Measurements from ENCODE around the gene HNRNPUL2.
A peak's percentile ranks its signal among the peaks of the same experiment; 100 is the strongest.

HNRNPUL2 gene

DNA sequence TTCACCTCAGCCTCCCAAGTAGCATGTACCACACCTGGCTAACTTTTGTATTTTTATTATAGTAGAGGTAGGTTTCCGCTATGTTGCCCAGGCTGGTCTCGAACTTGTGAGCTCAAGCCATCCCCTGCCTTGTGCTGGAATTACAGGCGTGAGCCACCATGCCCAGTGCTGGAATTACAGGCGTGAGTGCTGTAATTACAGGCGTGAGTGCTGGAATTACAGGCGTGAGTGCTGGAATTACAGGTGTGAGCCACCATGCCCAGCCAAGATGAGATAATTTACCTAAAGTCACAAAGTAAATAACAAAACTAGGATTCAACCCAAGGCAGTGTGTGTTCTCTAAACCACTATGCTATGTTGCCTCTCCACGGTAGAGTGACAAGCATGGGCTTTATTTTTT lies 44.7 kb downstream of the HNRNPUL2 start:
- H3K27ac ChIP-seq (ENCODE audit: low read depth, low read length, poor library complexity, severe bottlenecking) = no peak overlapping the region
- H3K27me3 ChIP-seq (ENCODE audit: insufficient read depth, low read length) = no peaks in the 10 kb centered on the region
- H3K9ac ChIP-seq (ENCODE audit: low read length) = no peak overlapping the region

DNA sequence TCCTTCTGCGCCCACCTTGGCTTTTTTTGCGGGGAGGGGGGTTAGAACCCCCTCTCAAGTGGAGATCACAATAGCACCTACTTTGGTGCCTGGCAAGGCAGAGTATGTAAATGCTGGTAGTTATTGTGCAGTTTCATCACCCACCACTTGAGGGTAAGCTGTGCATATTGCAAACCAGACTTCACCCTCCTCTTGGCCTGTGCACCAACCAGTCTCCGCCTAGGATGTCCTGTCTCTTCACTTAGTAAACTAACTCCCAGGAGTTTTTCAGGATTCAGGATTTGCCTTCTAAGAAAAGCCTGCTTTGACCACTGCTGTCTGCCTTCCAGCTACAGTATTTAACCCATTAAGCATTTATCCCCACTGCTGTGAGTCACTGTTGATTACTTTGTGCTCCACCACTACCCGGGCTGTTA lies 46.4 kb downstream of the HNRNPUL2 start:
- H3K27me3 ChIP-seq (ENCODE audit: insufficient read depth, low read length) = no peaks in the 10 kb centered on the region
- H4K20me1 ChIP-seq (ENCODE audit: insufficient read depth, low read length) = no peaks in the 10 kb centered on the region
- H3K9ac ChIP-seq (ENCODE audit: low read length) = peak overlapping the region; percentile 27; the same call in 1 of the 2 replicates
- H3K36me3 ChIP-seq (ENCODE audit: insufficient read depth, low read length) = peaks cover 19% of the 10 kb centered on the region; the same call in 1 of the 2 replicates
- peak overlapping the region; percentile 42 for H3K4me2 ChIP-seq (ENCODE audit: low read length)
- H3K4me3 ChIP-seq (ENCODE audit: low read depth, low read length, poor library complexity, severe bottlenecking) = no peak overlapping the region
- H3K79me2 ChIP-seq (ENCODE audit: insufficient read depth, low read length) = no peaks in the 10 kb centered on the region; the same call in 1 of the 2 replicates
- no peak for TF ChIP-seq EZH2 (IDR thresholded peaks at IDR 0.05; ENCODE audit: borderline replicate concordance, low read length)
- TF ChIP-seq, protein P1, sequence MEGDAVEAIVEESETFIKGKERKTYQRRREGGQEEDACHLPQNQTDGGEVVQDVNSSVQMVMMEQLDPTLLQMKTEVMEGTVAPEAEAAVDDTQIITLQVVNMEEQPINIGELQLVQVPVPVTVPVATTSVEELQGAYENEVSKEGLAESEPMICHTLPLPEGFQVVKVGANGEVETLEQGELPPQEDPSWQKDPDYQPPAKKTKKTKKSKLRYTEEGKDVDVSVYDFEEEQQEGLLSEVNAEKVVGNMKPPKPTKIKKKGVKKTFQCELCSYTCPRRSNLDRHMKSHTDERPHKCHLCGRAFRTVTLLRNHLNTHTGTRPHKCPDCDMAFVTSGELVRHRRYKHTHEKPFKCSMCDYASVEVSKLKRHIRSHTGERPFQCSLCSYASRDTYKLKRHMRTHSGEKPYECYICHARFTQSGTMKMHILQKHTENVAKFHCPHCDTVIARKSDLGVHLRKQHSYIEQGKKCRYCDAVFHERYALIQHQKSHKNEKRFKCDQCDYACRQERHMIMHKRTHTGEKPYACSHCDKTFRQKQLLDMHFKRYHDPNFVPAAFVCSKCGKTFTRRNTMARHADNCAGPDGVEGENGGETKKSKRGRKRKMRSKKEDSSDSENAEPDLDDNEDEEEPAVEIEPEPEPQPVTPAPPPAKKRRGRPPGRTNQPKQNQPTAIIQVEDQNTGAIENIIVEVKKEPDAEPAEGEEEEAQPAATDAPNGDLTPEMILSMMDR (IDR thresholded peaks at IDR 0.05; ENCODE audit: low read length) = peak; percentile 58
- H3K4me1 ChIP-seq (ENCODE audit: insufficient read depth, low read length, severe bottlenecking) = peaks cover 36% of the 10 kb centered on the region
- H3F3A ChIP-seq (ENCODE audit: insufficient read depth, low read length) = no peaks in the 10 kb centered on the region
- H3K27ac ChIP-seq (ENCODE audit: low read depth, low read length, poor library complexity, severe bottlenecking) = peak overlapping the region; percentile 77
- no peaks in the 10 kb centered on the region for H3K9me3 ChIP-seq (ENCODE audit: low read length)
- H2AFZ ChIP-seq (ENCODE audit: low read length) = peak overlapping the region; percentile 67; the same call in 1 of the 2 replicates
- no peaks in the 10 kb centered on the region for H3K9me2 ChIP-seq (ENCODE audit: low read depth, low read length)

More for the DNA sequence above, 44.7 kb downstream of the HNRNPUL2 start:
- no peaks in the 10 kb centered on the region; the same call in 1 of the 2 replicates for H3K79me2 ChIP-seq (ENCODE audit: insufficient read depth, low read length)
- peaks cover 30% of the 10 kb centered on the region for H3K4me1 ChIP-seq (ENCODE audit: insufficient read depth, low read length, severe bottlenecking)
- no peaks in the 10 kb centered on the region for H3K9me2 ChIP-seq (ENCODE audit: low read depth, low read length)
- H2AFZ ChIP-seq (ENCODE audit: low read length) = no peak overlapping the region
- no peak overlapping the region for H3K4me2 ChIP-seq (ENCODE audit: low read length)
- H3F3A ChIP-seq (ENCODE audit: insufficient read depth, low read length) = no peaks in the 10 kb centered on the region
- no peak overlapping the region for H3K4me3 ChIP-seq (ENCODE audit: low read depth, low read length, poor library complexity, severe bottlenecking)
- H3K9me3 ChIP-seq (ENCODE audit: low read length) = no peaks in the 10 kb centered on the region
- peaks cover 4% of the 10 kb centered on the region; the same call in 1 of the 2 replicates for H3K36me3 ChIP-seq (ENCODE audit: insufficient read depth, low read length)
- H4K20me1 ChIP-seq (ENCODE audit: insufficient read depth, low read length) = no peaks in the 10 kb centered on the region
- no peak for TF ChIP-seq EZH2 (IDR thresholded peaks at IDR 0.05; ENCODE audit: borderline replicate concordance, low read length)
- TF ChIP-seq, protein P1 (IDR thresholded peaks at IDR 0.05; ENCODE audit: low read length) = no peak

DNA sequence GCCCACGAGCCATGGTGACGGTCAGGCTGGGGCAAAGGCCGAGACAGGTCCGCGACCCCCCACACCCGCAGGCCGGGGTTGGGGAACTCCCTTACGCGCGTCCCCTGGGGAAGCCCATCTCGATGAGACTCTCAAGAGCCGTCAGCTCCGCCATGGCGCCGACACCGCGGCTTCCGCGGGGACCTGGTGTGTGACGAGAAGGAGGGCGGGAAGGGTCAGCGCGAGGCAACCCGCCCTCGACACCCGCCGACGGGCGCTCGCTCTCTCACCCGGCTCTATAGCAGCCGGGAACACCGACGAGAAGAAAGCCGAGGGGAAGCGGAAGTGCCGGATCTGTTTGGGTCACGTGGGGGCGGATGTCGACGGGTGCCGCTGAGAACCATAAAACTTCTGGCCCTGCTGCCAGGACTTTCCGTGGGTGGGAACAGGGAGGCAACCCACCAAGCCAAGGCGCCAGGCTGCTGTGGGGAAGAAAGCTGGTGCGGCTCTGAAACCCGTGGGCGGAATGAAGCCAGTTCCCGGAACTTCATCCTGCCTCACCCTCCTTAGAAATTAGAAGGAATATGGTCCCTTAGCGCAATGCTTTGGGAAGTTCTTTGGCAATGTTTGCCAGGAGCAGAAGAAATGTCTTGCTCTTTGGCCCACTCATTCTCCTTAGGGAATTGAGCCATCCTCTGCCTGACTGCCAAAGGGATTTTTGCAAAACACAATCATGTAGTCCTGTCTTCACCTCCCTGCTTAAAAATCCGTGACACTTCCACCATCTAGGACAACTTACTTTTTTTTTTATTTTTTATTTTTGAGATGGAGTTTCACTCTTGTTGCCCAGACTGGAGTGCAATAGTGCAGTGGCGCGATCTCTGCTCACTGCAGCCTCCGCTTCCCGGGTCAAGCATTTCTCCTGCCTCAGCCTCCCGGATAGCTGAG lies 48.2 kb downstream of the HNRNPUL2 start, which contains the start of gene UBXN1:
TSS of gene UBXN1 (minus strand) at position 304 of the 927 bp plus-strand sequence. CDS start at position 154, 150 bp downstream.
- H2AFZ ChIP-seq (ENCODE audit: low read length) = peak within 1 kb of the TSS; percentile 43; the same call in 1 of the 2 replicates
- H4K20me1 ChIP-seq (ENCODE audit: insufficient read depth, low read length) = no peaks in the 10 kb centered on the region
- H3K4me3 ChIP-seq (ENCODE audit: low read depth, low read length, poor library complexity, severe bottlenecking) = peak within 1 kb of the TSS; percentile 95
- TF ChIP-seq EZH2 (IDR thresholded peaks at IDR 0.05; ENCODE audit: borderline replicate concordance, low read length) = no peak
- TF ChIP-seq, protein P1 (IDR thresholded peaks at IDR 0.05; ENCODE audit: low read length) = no peak
- H3K9me3 ChIP-seq (ENCODE audit: low read length) = no peaks in the 10 kb centered on the region
- H3K79me2 ChIP-seq (ENCODE audit: insufficient read depth, low read length) = no peaks in the 10 kb centered on the region; the same call in 1 of the 2 replicates
- H3K4me1 ChIP-seq (ENCODE audit: insufficient read depth, low read length, severe bottlenecking) = peaks cover 36% of the 10 kb centered on the region
- no peaks in the 10 kb centered on the region for H3F3A ChIP-seq (ENCODE audit: insufficient read depth, low read length)
- H3K4me2 ChIP-seq (ENCODE audit: low read length) = peak within 1 kb of the TSS; percentile 94
- H3K27ac ChIP-seq (ENCODE audit: low read depth, low read length, poor library complexity, severe bottlenecking) = peak within 1 kb of the TSS; percentile 76
- H3K27me3 ChIP-seq (ENCODE audit: insufficient read depth, low read length) = no peaks in the 10 kb centered on the region
- H3K9me2 ChIP-seq (ENCODE audit: low read depth, low read length) = no peaks in the 10 kb centered on the region
- peaks cover 25% of the 10 kb centered on the region; the same call in 1 of the 2 replicates for H3K36me3 ChIP-seq (ENCODE audit: insufficient read depth, low read length)
- H3K9ac ChIP-seq (ENCODE audit: low read length) = peak within 1 kb of the TSS; percentile 94

Data from OCI-LY1 (cell line).